Left lung (tissue), 10 donors: ENCODE results near the gene UBALD2. TPM values are rescaled to one million over a fixed set of nuclear protein-coding genes. Genes with fewer than 3 reads are reported as not detected.

Source experiments
- ATAC-seq: fragments of 200-7000 bp; cut with Tn5 transposase; one replicate; pipeline ENCODE4 v1.9.1; 2020; ENCODE audit warnings: moderate library complexity
- DNase-seq, 4 donors: peaks; one replicate each; pipeline ENCODE4 v3.0.0-alpha.2; 2013 to 2020
- H3K27ac ChIP-seq, 2 donors: fragments of 200-600 bp; sonication (generic) in 1 of 2; one replicate each; pipeline versions ENCODE4 v1.5.0 to v1.8.0; 2020 to 2021
- H3K27me3 ChIP-seq, 2 donors: fragments of 200-600 bp; sonication (generic) in 1 of 2; one replicate each; pipeline versions ENCODE4 v1.5.0 to v1.8.0; 2020 to 2021
- H3K36me3 ChIP-seq, 2 donors: fragments of 200-600 bp; sonication (generic) in 1 of 2; one replicate each; pipeline versions ENCODE4 v1.5.0 to v1.8.0; 2020 to 2021
- H3K4me1 ChIP-seq, 2 donors: fragments of 200-600 bp; one replicate each; pipeline ENCODE4 v1.8.0; 2021
- H3K4me3 ChIP-seq, 2 donors: fragments of 200-600 bp; sonication (generic) in 1 of 2; one replicate each; pipeline versions ENCODE4 v1.5.0 to v1.8.0; 2020 to 2021; ENCODE audit warnings: mild to moderate bottlenecking in 1 of 2
- H3K9me3 ChIP-seq, 2 donors: fragments of 200-600 bp; sonication (generic) in 1 of 2; one replicate each; pipeline versions ENCODE4 v1.5.0 to v1.8.0; 2020 to 2021
- intact Hi-C, 2 donors: fragments of 100-400 bp; cut with DNase I; formaldehyde crosslinking; loops; one replicate each; pipeline versions ENCODE4 v1.11.2 to v1.14.2; 2022
- polyA plus RNA-seq, 6 donors: library from polyadenylated mRNA; unstranded; fragments of 120-200 nt; gene quantifications; one replicate each; pipeline ENCODE4 v1.2.1, GENCODE V29; 2013; ENCODE audit not compliant: insufficient read length in 6 of 6
- total RNA-seq, 2 donors: library from RNA; stranded (reverse); fragmentation: NEBNext Ultra II Directional; extraction: Animal tissue kit (Norgen Biotek cat#: 25700); gene quantifications; one replicate each; pipeline ENCODE4 v1.2.1, GENCODE V29; 2021
- TF ChIP-seq, protein P1 (sequence below), 2 donors: fragments of 200-600 bp; sonication (generic) in 1 of 2; IDR thresholded peaks; one replicate each; pipeline versions ENCODE4 v1.5.0 to v1.8.0; 2021; ENCODE audit warnings: antibody characterized with exemption in 2 of 2
- donor health status: DM: no; HTN: yes; CAD: no.
- donor health status: DM: no; HTN: no; CAD: no.

The UBALD2 gene
- total and polyA plus RNA-seq, 8 donors: 16.7 to 52.7 (median 32.0) TPM

- ATAC-seq (no peak), DNase-seq (peak in 2 of 4 donors; percentile 7 to 11)
- Histone ChIP-seq H3K27ac (no peak overlapping the region), H3K36me3 (no peaks in the 10 kb centered on the region), H3K4me3 (no peak overlapping the region), H3K4me1 (peaks cover 18 to 54% of the 10 kb centered on the region in 2 donors), H3K9me3 (no peaks in the 10 kb centered on the region), H3K27me3 (no peaks in the 10 kb centered on the region)
- intact Hi-C loops: no loop called here
- TF ChIP-seq, protein P1, sequence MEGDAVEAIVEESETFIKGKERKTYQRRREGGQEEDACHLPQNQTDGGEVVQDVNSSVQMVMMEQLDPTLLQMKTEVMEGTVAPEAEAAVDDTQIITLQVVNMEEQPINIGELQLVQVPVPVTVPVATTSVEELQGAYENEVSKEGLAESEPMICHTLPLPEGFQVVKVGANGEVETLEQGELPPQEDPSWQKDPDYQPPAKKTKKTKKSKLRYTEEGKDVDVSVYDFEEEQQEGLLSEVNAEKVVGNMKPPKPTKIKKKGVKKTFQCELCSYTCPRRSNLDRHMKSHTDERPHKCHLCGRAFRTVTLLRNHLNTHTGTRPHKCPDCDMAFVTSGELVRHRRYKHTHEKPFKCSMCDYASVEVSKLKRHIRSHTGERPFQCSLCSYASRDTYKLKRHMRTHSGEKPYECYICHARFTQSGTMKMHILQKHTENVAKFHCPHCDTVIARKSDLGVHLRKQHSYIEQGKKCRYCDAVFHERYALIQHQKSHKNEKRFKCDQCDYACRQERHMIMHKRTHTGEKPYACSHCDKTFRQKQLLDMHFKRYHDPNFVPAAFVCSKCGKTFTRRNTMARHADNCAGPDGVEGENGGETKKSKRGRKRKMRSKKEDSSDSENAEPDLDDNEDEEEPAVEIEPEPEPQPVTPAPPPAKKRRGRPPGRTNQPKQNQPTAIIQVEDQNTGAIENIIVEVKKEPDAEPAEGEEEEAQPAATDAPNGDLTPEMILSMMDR (IDR thresholded peaks at IDR 0.05): no peak
Measured at GRCh38 chr17:76260220-76260619, 4.9 kb upstream of the UBALD2 start.

DNA sequence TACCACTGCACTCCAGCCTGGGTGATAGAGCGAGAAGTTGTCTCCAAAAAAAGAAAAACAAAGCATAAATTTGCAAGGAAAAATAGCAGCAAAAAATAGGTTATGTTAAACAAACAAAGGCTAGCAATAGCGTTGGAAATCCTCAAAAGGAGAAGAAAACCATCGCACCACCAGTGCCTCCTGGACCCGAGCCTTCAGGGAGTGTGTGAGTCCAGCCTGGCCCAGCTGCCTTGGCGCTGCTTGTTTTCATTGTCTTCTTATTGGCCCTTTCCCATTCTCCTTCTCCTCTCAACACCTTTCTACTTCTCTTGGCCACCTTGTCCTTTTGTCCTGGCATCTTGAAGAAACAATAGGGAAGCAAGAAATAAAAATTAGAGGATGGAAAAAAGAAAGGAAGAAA is 4.5 kb upstream of the UBALD2 start:
- H3K36me3 ChIP-seq: no peaks in the 10 kb centered on the region
- TF ChIP-seq, protein P1 (IDR thresholded peaks at IDR 0.05): no peak

DNA sequence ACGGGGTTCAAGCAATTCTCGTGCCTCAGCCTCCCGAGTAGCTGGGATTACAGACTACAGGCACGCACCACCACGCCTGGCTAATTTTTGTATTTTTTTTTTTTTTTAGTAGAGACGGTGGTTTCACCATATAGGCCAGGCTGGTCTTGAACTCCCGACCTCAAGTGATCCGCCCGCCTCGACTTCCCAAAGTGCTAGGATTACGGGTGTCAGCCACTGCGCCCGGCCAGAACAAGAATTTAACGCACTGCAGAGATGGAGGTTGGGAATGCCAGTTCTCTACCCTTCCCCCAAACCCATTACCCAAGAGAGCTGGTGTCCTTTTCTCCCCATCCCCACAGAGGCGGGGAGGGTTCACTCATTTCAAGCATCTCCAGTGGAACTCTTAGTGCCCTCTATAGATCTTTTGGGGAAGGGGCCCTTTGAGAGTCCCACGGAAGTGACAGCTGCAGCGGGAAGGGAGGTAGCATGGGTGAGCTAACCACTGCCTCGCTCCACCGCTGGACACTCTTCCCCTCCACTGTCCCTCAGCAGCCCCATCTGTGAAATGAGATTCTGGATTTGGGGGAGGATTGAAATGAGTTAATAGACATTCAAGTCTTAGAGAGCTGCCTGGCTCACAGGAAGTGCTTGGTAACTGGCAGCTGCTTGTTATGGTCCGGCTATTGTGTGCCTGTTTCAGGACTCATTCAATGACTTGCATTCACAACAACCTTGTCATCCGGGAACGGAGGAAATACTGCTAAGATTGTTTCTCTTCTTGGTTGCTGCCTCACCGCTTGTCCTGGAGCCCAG is 3.5 kb upstream of the UBALD2 start:
- H3K27ac ChIP-seq: peak overlapping the region; percentile 81 to 93
- no peak overlapping the region for H3K4me3 ChIP-seq
- DNase-seq (peak in 2 of 4 donors; percentile 24 to 30), ATAC-seq (no peak)
- no peaks in the 10 kb centered on the region for H3K27me3 ChIP-seq
- intact Hi-C loops: no loop called here
- no peaks in the 10 kb centered on the region for H3K36me3 ChIP-seq
- no peaks in the 10 kb centered on the region for H3K9me3 ChIP-seq
- peaks cover 21 to 57% of the 10 kb centered on the region in 2 donors for H3K4me1 ChIP-seq
- TF ChIP-seq, protein P1 (IDR thresholded peaks at IDR 0.05): no peak

More for the DNA sequence above, 4.5 kb upstream of the UBALD2 start:
- intact Hi-C loops: no loop called here
- Histone ChIP-seq H3K27ac (no peak overlapping the region), H3K4me1 (peaks cover 18 to 54% of the 10 kb centered on the region in 2 donors), H3K27me3 (no peaks in the 10 kb centered on the region), H3K4me3 (no peak overlapping the region), H3K9me3 (no peaks in the 10 kb centered on the region)
- peak in 1 of 4 donors; percentile 31 for DNase-seq
- no peak for ATAC-seq

DNA sequence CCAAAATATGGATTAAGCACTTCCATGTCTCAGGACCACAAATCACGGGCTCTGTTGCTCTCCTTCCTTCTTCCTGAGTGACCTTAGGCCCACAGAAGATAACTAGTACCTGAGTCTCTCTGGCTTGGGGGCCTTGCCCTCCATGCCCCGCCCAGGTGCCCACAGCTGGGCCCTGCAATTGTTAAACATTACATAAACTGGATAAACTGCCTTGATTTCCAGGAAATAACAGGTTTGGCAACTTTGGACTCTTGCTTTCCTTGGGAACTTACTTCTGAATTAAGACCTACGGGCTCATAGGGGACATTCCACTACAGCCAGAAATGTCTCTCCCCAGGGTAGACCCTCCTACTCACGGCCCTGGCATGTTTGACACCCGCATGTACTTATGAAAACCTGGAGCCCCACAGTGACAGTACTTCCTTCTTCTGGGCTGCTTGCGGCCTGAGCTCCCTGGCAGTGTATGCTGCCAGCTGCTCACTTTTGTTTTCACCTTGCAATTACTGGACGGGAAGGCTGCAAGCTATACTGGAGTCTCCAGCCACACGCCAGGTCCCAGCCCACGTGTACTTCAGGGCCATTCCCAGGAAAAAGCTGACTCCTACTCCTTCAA is 2.3 kb upstream of the UBALD2 start:
- H3K27ac ChIP-seq: peak overlapping the region; percentile 81 to 93
- no peaks in the 10 kb centered on the region for H3K9me3 ChIP-seq
- intact Hi-C loops: no loop called here
- TF ChIP-seq, protein P1 (IDR thresholded peaks at IDR 0.05): no peak
- no peaks in the 10 kb centered on the region for H3K27me3 ChIP-seq
- DNase-seq (peak in 3 of 4 donors; percentile 65 to 82 (median 82)), ATAC-seq (peak; percentile 4)
- H3K4me3 ChIP-seq: no peak overlapping the region
- H3K36me3 ChIP-seq: no peaks in the 10 kb centered on the region
- peaks cover 31 to 69% of the 10 kb centered on the region in 2 donors for H3K4me1 ChIP-seq

- intact Hi-C loops: no loop called here
- ATAC-seq: no peak
- TF ChIP-seq, protein P1 (IDR thresholded peaks at IDR 0.05): no peak
- H3K27ac ChIP-seq: peak overlapping the region; percentile 69 to 93
- H3K9me3 ChIP-seq: no peaks in the 10 kb centered on the region
- H3K4me1 ChIP-seq: peaks cover 41 to 80% of the 10 kb centered on the region in 2 donors
- no peak overlapping the region for H3K4me3 ChIP-seq
- H3K27me3 ChIP-seq: no peaks in the 10 kb centered on the region
- H3K36me3 ChIP-seq: no peaks in the 10 kb centered on the region
- DNase-seq: no peak
Measured at GRCh38 chr17:76263896-76264295, 1.3 kb upstream of the UBALD2 start.
